Vagina (tissue), 2 donors: ENCODE measurements around the gene CTR9. TPM values are rescaled to one million over a fixed set of nuclear protein-coding genes. Genes with fewer than 3 reads are reported as not detected.
A peak's percentile ranks its signal among the peaks of the same experiment; 100 is the strongest.

ENCODE experiments used
- DNase-seq, 2 donors: peaks; one replicate each; pipeline ENCODE4 v3.0.0-alpha.2; 2017; ENCODE audit errors: extremely low spot score in 2 of 2
- H3K27ac ChIP-seq: fragments of 200-600 bp; sonication (generic); one replicate; pipeline ENCODE4 v1.5.1; 2019
- H3K27me3 ChIP-seq: fragments of 200-600 bp; sonication (generic); one replicate; pipeline ENCODE4 v1.5.1; 2019
- H3K36me3 ChIP-seq, 2 donors: fragments of 200-600 bp; sonication (generic); one replicate each; pipeline ENCODE4 v1.5.1; 2017 to 2019
- H3K4me1 ChIP-seq: fragments of 200-600 bp; sonication (generic); one replicate; pipeline ENCODE4 v1.5.1; 2019
- H3K4me3 ChIP-seq, 2 donors: fragments of 200-600 bp; sonication (generic); 1 replicate in 1 of 2; 2 replicates in 1 of 2; pipeline ENCODE4 v1.5.1; 2016 to 2019
- H3K9me3 ChIP-seq: fragments of 200-600 bp; sonication (generic); one replicate; pipeline ENCODE4 v1.5.1; 2019
- POLR2A ChIP-seq, 2 donors: fragments of 450-650 bp; IDR thresholded peaks; one replicate each; pipeline ENCODE4 v1.6.1; 2017; ENCODE audit warnings: antibody characterized with exemption in 2 of 2, mild to moderate bottlenecking in 2 of 2, moderate library complexity in 2 of 2
- POLR2AphosphoS5 ChIP-seq, 2 donors: sonication (generic); formaldehyde crosslinking; IDR thresholded peaks; one replicate each; pipeline ENCODE4 v1.9.0; 2017; ENCODE audit warnings: antibody characterized with exemption in 2 of 2, mild to moderate bottlenecking in 2 of 2, low read depth in 1 of 2; ENCODE audit not compliant: insufficient read depth in 1 of 2
- intact Hi-C: fragments of 100-400 bp; cut with DNase I; formaldehyde crosslinking; loops from one replicate; pipeline ENCODE4 v1.15.1; 2023
- total RNA-seq: library from RNA; depleted of rRNA; stranded (reverse); fragments of >200 nt; gene quantifications from one replicate; pipeline ENCODE4 v1.2.3, GENCODE V29; 2016
- TF ChIP-seq, protein P1 (sequence below), 3 experiments: fragments of 450-650 bp in 2 of 3; fragments of 200-600 bp in 1 of 3; sonication (generic) in 1 of 3; IDR thresholded peaks; one replicate each; pipeline ENCODE4 v1.5.1; 2017 to 2019; ENCODE audit warnings: antibody characterized with exemption in 3 of 3, mild to moderate bottlenecking in 2 of 3, moderate library complexity in 2 of 3

Gene CTR9
- total RNA-seq, 1 donor from 2014 or later: 20.6 TPM

- no peak for DNase-seq
- Histone ChIP-seq H3K27ac (peak overlapping the region; percentile 99), H3K9me3 (no peaks in the 10 kb centered on the region), H3K27me3 (no peaks in the 10 kb centered on the region), H3K4me3 (peak overlapping the region in 1 of 2 donors; percentile 93), H3K36me3 (peaks cover 6 to 59% of the 10 kb centered on the region in 2 donors), H3K4me1 (peaks cover 50% of the 10 kb centered on the region)
- intact Hi-C loops: loop anchor here (5.0 kb wide), 1 partner anchor 51 kb away; the partner anchor contains the start of gene ZBED5
- TF ChIP-seq POLR2A (IDR thresholded peaks at IDR 0.05): no peak
- TF ChIP-seq POLR2AphosphoS5 (IDR thresholded peaks at IDR 0.05; ENCODE audit: insufficient read depth in 1 of 2, low read depth in 1 of 2): no peak
- TF ChIP-seq, protein P1, sequence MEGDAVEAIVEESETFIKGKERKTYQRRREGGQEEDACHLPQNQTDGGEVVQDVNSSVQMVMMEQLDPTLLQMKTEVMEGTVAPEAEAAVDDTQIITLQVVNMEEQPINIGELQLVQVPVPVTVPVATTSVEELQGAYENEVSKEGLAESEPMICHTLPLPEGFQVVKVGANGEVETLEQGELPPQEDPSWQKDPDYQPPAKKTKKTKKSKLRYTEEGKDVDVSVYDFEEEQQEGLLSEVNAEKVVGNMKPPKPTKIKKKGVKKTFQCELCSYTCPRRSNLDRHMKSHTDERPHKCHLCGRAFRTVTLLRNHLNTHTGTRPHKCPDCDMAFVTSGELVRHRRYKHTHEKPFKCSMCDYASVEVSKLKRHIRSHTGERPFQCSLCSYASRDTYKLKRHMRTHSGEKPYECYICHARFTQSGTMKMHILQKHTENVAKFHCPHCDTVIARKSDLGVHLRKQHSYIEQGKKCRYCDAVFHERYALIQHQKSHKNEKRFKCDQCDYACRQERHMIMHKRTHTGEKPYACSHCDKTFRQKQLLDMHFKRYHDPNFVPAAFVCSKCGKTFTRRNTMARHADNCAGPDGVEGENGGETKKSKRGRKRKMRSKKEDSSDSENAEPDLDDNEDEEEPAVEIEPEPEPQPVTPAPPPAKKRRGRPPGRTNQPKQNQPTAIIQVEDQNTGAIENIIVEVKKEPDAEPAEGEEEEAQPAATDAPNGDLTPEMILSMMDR (IDR thresholded peaks at IDR 0.05): no peak
Observed at GRCh38 chr11:10806206-10806605, 55.2 kb downstream of the CTR9 start.

DNA sequence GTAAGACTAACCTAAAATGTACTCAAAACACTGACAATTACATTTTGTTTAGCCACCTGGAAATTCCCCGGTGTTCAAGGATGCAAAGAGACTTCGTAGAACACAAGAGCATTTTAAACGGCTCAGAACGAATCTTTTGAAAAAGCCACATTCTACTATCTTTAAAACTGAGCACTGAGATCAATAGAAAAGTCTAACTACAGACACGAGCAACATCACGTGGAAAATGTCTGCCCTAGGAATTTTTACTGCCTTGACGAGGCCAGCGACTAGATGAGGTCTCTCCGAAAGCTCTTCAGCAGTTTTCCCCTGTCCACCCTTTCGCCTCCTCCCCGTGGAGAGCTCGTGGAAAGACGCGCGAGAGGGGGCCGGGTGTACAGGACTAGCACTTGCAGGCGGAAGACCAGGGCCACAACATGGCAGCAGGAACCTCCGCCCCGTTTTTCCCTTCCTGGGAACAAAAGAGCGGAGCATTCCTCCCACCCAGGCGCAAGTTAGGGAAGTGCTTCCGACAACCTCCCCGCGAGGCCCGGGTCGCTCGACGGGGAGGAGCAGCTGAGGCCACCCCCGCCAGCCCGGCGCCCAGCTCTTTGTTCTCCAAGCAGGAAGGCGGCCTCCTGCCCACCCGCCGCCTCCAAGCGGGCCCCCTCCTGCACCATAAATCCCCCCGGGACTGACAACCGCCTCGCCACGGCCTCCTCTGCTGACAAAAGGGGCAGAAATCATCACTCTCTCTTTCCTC, 56.6 kb downstream of the CTR9 start:
- intact Hi-C loops: loop anchor here (2.0 to 5.0 kb wide), 2 partner anchors 50 to 57 kb away; partner anchors contain the start of genes CTR9 and ZBED5
- Histone ChIP-seq H3K4me1 (peaks cover 42% of the 10 kb centered on the region), H3K9me3 (no peaks in the 10 kb centered on the region), H3K36me3 (peaks cover 4 to 44% of the 10 kb centered on the region in 2 donors), H3K27me3 (no peaks in the 10 kb centered on the region), H3K27ac (peak overlapping the region; percentile 99), H3K4me3 (peak overlapping the region; percentile 50 to 93)
- TF ChIP-seq POLR2A (IDR thresholded peaks at IDR 0.05) (no peak), POLR2AphosphoS5 (IDR thresholded peaks at IDR 0.05; ENCODE audit: insufficient read depth in 1 of 2, low read depth in 1 of 2) (peak in 1 of 2 donors; percentile 32)
- peak in 1 of 2 donors; percentile 90 for DNase-seq

DNA sequence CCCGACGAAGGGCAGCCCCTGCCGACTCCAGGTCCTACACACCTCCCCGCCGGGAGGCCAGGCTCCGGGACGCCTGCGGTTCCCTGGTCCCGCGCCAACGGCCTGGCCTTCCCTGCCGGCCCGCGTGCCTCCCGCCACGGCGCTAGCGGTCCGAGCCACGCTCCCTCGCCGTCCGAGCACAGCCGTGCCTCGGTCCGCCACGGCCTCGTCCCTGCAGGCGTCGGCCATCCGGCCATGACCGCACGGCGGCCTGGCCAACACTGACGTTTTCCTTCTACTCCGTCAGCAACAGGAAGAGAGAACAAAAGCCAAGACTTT, 57.1 kb downstream of the CTR9 start:
- H3K4me3 ChIP-seq: peak overlapping the region; percentile 50 to 93
- H3K9me3 ChIP-seq: no peaks in the 10 kb centered on the region
- intact Hi-C loops: loop anchor here (2.0 to 5.0 kb wide), 2 partner anchors 49 to 57 kb away; partner anchors contain the start of genes CTR9 and ZBED5
- no peak for TF ChIP-seq POLR2AphosphoS5 (IDR thresholded peaks at IDR 0.05; ENCODE audit: insufficient read depth in 1 of 2, low read depth in 1 of 2)
- TF ChIP-seq POLR2A (IDR thresholded peaks at IDR 0.05): no peak
- TF ChIP-seq, protein P1 (IDR thresholded peaks at IDR 0.05): no peak
- H3K36me3 ChIP-seq: peaks cover 0 to 39% of the 10 kb centered on the region in 2 donors
- H3K4me1 ChIP-seq: peaks cover 39% of the 10 kb centered on the region
- H3K27ac ChIP-seq: peak overlapping the region; percentile 99
- H3K27me3 ChIP-seq: no peaks in the 10 kb centered on the region
- no peak for DNase-seq

GRCh38 chr11:10808553-10809372, 57.7 kb downstream of the CTR9 start, which contains the start of gene EIF4G2:
Gene EIF4G2, minus strand, starts transcription at chr11:10808926.
- peak within 1 kb of the TSS; percentile 50 to 93 for H3K4me3 ChIP-seq
- peaks cover 0 to 33% of the 10 kb centered on the region in 2 donors for H3K36me3 ChIP-seq
- peak; percentile 85 to 100 for TF ChIP-seq POLR2AphosphoS5 (IDR thresholded peaks at IDR 0.05; ENCODE audit: insufficient read depth in 1 of 2, low read depth in 1 of 2)
- TF ChIP-seq POLR2A (IDR thresholded peaks at IDR 0.05): peak; percentile 79 to 98
- TF ChIP-seq, protein P1 (IDR thresholded peaks at IDR 0.05): no peak
- H3K9me3 ChIP-seq: no peaks in the 10 kb centered on the region
- peak; percentile 99 for DNase-seq
- peaks cover 39% of the 10 kb centered on the region for H3K4me1 ChIP-seq
- peak within 1 kb of the TSS; percentile 99 for H3K27ac ChIP-seq
- H3K27me3 ChIP-seq: no peaks in the 10 kb centered on the region
- intact Hi-C loops: loop anchor here (1.0 to 5.0 kb wide), 3 partner anchors 49 to 123 kb away; partner anchors contain the start of genes CTR9 and ZBED5
